Psoas muscle (tissue), 8 donors: Measurements from ENCODE around the gene AFAP1. TPM values are rescaled to one million over a fixed set of nuclear protein-coding genes. Genes with fewer than 3 reads are reported as not detected.

Source experiments
- ATAC-seq, 4 donors: fragments of 200-7000 bp; cut with Tn5 transposase; one replicate each; pipeline ENCODE4 v1.9.1; 2020; ENCODE audit warnings: moderate library complexity in 3 of 4, mild to moderate bottlenecking in 2 of 4
- DNase-seq, 2 donors: peaks; one replicate each; pipeline ENCODE4 v3.0.0-alpha.2; 2020
- H3K27ac ChIP-seq: fragments of 200-600 bp; one replicate; pipeline ENCODE4 v1.8.0; 2022
- H3K27me3 ChIP-seq, 3 donors: fragments of 200-600 bp in 1 of 3; one replicate each; pipeline versions ENCODE4 v1.6.1 to v1.8.0; 2013 to 2022; ENCODE audit warnings: low read length in 2 of 3, mild to moderate bottlenecking in 2 of 3, moderate library complexity in 1 of 3; ENCODE audit not compliant: insufficient read depth in 3 of 3
- H3K36me3 ChIP-seq, 2 donors: fragments of 200-600 bp in 1 of 2; one replicate each; pipeline versions ENCODE4 v1.6.1 to v1.8.0; 2013 to 2022; ENCODE audit warnings: low read depth in 1 of 2, mild to moderate bottlenecking in 1 of 2, moderate library complexity in 1 of 2; ENCODE audit not compliant: insufficient read depth in 1 of 2
- H3K4me1 ChIP-seq: fragments of 200-600 bp; one replicate; pipeline ENCODE4 v1.8.0; 2022
- H3K4me3 ChIP-seq: fragments of 200-600 bp; one replicate; pipeline ENCODE4 v1.8.0; 2022; ENCODE audit warnings: mild to moderate bottlenecking
- H3K9me3 ChIP-seq: fragments of 200-600 bp; one replicate; pipeline ENCODE4 v1.8.0; 2022
- WGBS, 3 donors: extraction: QIAGEN DNeasy Blood & Tissue Kit; methylation state at CpG; one replicate each; pipeline versions ENCODE4 v1.1.6 to v1.1.7; 2013; 5-methylcytosine and 5-hydroxymethylcytosine counted together
- intact Hi-C, 2 donors: fragments of 100-400 bp; cut with DNase I; formaldehyde crosslinking; loops; one replicate each; pipeline versions ENCODE4 v1.11.0 to v1.14.2; 2022
- polyA plus RNA-seq, 3 donors: library from polyadenylated mRNA; stranded (reverse); fragments of 200-250 nt; gene quantifications; one replicate each; pipeline ENCODE4 v1.2.3, GENCODE V29; 2013
- total RNA-seq, 4 donors: library from RNA; stranded (reverse); fragmentation: NEBNext Ultra II Directional in 2 of 4; extraction: Animal tissue kit (Norgen Biotek cat#: 25700) in 2 of 4; gene quantifications; one replicate each; pipeline versions ENCODE4 v1.2.1 to v1.2.4, GENCODE V29; 2021 to 2023
- TF ChIP-seq, protein P1 (sequence below): fragments of 200-600 bp; IDR thresholded peaks from one replicate; pipeline ENCODE4 v1.8.0; 2022; ENCODE audit warnings: antibody characterized with exemption
- donor health status: healthy with polysubstance abuse.
- donor health status: DM: no; HTN: no; CAD: no; lungs with moderate emphysema.
- donor health status: Bipolar disorder and iron deficiency.
- donor health status: healthy.
- donor health status: DM: yes; HTN: yes; CAD: no.
- donor health status: DM: no; HTN: no; CAD: no.
- donor health status: DM: no; HTN: no; CAD: no.
- donor health status: DM: yes; HTN: yes; CAD: no.

Gene AFAP1
- total and polyA plus RNA-seq, 7 donors: 1.3 to 11.4 (median 2.6) TPM

- intact Hi-C loops: no loop called here
- DNase-seq: no peak
- Histone ChIP-seq H3K36me3 (peaks cover 0 to 24% of the 10 kb centered on the region in 2 donors), H3K4me3 (no peak overlapping the region), H3K9me3 (no peaks in the 10 kb centered on the region), H3K27me3 (no peaks in the 10 kb centered on the region), H3K4me1 (peaks cover 30% of the 10 kb centered on the region), H3K27ac (no peak overlapping the region)
- no peak for ATAC-seq
- TF ChIP-seq, protein P1, sequence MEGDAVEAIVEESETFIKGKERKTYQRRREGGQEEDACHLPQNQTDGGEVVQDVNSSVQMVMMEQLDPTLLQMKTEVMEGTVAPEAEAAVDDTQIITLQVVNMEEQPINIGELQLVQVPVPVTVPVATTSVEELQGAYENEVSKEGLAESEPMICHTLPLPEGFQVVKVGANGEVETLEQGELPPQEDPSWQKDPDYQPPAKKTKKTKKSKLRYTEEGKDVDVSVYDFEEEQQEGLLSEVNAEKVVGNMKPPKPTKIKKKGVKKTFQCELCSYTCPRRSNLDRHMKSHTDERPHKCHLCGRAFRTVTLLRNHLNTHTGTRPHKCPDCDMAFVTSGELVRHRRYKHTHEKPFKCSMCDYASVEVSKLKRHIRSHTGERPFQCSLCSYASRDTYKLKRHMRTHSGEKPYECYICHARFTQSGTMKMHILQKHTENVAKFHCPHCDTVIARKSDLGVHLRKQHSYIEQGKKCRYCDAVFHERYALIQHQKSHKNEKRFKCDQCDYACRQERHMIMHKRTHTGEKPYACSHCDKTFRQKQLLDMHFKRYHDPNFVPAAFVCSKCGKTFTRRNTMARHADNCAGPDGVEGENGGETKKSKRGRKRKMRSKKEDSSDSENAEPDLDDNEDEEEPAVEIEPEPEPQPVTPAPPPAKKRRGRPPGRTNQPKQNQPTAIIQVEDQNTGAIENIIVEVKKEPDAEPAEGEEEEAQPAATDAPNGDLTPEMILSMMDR: no peak
- WGBS, 3 donors: 73 to 84% (median 76%) methylated on average over 36 of the region's 36 CpGs
Measured at GRCh38 chr4:7810783-7811535, 128.7 kb downstream of the AFAP1 start.

- no peaks in the 10 kb centered on the region for H3K27me3 ChIP-seq
- intact Hi-C loops: loop anchor here in 1 of 2 donors (5.0 kb wide), 1 partner anchor 119 kb away; no protein-coding TSS in a partner anchor
- DNase-seq: no peak
- no peak overlapping the region for H3K4me3 ChIP-seq
- H3K27ac ChIP-seq: no peak overlapping the region
- peaks cover 37% of the 10 kb centered on the region for H3K4me1 ChIP-seq
- no peaks in the 10 kb centered on the region for H3K9me3 ChIP-seq
- TF ChIP-seq, protein P1: no peak
- ATAC-seq: no peak
- H3K36me3 ChIP-seq: peaks cover 0 to 10% of the 10 kb centered on the region in 2 donors
- 81 to 87% (median 85%) methylated on average over 6 of the region's 6 CpGs for WGBS, 3 donors
Measured at GRCh38 chr4:7808752-7809151, 130.9 kb downstream of the AFAP1 start.

GRCh38 chr4:7808181-7808580, 131.5 kb downstream of the AFAP1 start:
- Histone ChIP-seq H3K27ac (no peak overlapping the region), H3K27me3 (no peaks in the 10 kb centered on the region), H3K4me1 (peaks cover 35% of the 10 kb centered on the region), H3K36me3 (peaks cover 0 to 5% of the 10 kb centered on the region in 2 donors), H3K4me3 (no peak overlapping the region), H3K9me3 (no peaks in the 10 kb centered on the region)
- TF ChIP-seq, protein P1: no peak
- intact Hi-C loops: loop anchor here in 1 of 2 donors (5.0 kb wide), 1 partner anchor 119 kb away; no protein-coding TSS in a partner anchor
- no peak for ATAC-seq
- 94 to 97% (median 95%) methylated on average over 8 of the region's 8 CpGs for WGBS, 3 donors
- no peak for DNase-seq

GRCh38 chr4:7807351-7807921, 132.2 kb downstream of the AFAP1 start:
- no peak for DNase-seq
- intact Hi-C loops: loop anchor here in 1 of 2 donors (5.0 kb wide), 1 partner anchor 120 kb away; no protein-coding TSS in a partner anchor

More at GRCh38 chr4:7807351-7807921, 132.2 kb downstream of the AFAP1 start:
- 60 to 70% (median 63%) methylated on average over 12 of the region's 12 CpGs for WGBS, 3 donors
- H3K27ac ChIP-seq: peak overlapping the region; percentile 80
- peaks cover 34% of the 10 kb centered on the region for H3K4me1 ChIP-seq
- H3K4me3 ChIP-seq: no peak overlapping the region
- TF ChIP-seq, protein P1: no peak
- no peaks in the 10 kb centered on the region for H3K9me3 ChIP-seq
- H3K27me3 ChIP-seq: no peaks in the 10 kb centered on the region
- ATAC-seq: peak in 2 of 4 donors; percentile 12 to 15
- H3K36me3 ChIP-seq: no peaks in the 10 kb centered on the region
